Left lobe of liver (tissue), 2 donors: ENCODE measurements around the gene RGS10. TPM values are rescaled to one million over a fixed set of nuclear protein-coding genes. Genes with fewer than 3 reads are reported as not detected.

Experiments
- ATAC-seq: fragments of 200-7000 bp; cut with Tn5 transposase; one replicate; pipeline ENCODE4 v1.9.1; 2020; ENCODE audit warnings: mild to moderate bottlenecking, moderate library complexity
- DNase-seq: peaks from one replicate; pipeline ENCODE4 v3.0.0-alpha.2; 2020; ENCODE audit warnings: low spot score
- total RNA-seq: library from RNA; stranded (reverse); gene quantifications from one replicate; pipeline ENCODE4 v1.2.1, GENCODE V29; 2021
- donor health status: DM: no; HTN: no; CAD: no; lungs with moderate emphysema.
- donor health status: DM: no; HTN: yes; CAD: no.

RGS10 gene
- total RNA-seq, 1 donor from 2014 or later, result 1.3 TPM

DNA sequence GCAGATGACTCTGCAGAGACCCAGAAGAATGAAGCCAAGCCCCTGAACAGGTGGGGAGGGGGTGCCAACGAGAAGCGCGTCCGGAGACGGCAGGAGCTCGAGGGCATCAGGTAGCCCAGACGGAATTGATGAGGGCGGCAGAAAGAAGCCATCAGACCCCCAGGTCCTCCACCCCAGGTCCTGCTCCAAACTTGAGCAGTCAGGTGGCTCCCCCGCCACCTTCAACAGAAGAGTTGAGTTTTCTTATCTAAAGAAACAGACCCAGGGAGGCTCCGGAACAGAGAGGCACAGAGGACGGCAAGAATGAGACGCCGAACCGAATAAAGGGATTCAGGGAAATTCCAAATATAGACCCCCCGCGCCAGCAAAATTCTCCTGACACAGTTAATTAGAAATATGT is 22.2 kb downstream of the RGS10 start:
- no peak for DNase-seq
- ATAC-seq, result no peak

- no peak for ATAC-seq
- DNase-seq, result no peak
These were observed 23.6 kb downstream of the RGS10 start for GRCh38 chr10:119518936-119519335.

DNA sequence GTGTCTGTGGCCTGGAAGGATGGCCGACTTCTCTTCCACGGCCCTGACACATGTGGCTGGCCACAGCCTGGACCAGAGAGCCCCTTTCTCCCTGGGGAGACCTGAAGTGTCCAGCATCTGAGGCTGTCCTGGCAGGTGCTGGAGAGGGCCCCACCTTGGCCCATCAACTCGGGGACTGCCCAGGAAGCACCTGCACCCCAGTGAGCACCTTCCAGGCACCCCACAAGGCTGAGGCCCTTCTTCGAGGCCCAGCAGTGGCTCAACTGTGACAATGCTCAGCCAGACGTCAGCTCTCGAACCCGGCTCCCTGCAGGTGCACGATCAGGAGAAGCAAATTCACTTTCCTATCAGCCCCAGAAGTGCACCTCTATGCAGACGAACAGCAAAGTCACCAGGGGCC is 24.3 kb downstream of the RGS10 start:
- DNase-seq (no peak), ATAC-seq (no peak)

DNA sequence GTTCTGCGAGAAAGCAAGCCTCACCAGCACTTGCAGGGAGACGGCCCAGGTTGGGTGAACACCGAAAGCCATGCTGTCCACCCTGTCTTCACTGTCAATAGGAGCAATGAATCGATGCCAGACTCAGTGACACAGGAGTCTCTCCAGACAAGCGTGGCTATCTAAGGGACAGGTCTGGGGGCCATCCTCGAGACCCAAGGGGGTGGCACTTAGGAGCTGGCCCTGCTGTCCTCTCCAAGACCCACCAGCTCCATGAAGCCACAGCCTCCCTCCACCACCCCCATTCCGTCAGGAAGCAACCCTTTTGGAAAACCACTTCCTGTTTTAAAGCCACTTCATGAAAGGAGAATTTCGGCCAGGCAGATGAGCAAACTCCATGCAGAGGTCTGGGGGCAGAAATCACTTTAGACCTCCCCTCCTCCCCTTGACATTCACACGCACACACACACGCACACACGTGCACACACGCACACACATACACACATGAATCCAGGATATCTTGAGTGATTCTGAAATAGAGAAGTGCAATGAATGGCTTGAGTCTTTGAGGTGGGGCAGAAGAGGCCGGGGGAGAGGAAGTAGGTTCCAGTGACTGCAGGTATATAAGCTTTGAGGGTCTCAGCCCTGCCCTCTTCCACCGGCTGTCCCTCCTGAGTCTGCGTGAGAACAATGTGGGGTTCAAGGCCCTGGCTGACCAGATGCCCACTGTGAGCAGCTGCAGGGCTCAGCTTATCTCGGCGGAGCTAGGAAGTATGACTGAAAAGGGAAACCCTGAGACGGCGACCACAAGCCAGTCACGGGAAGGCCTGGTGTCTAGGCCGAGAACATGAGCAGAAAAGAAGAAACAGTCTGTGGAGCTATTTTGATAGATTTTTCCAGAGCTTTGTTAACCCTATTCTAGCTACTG is 25.0 kb downstream of the RGS10 start:
- peak; percentile 34 for ATAC-seq

DNA sequence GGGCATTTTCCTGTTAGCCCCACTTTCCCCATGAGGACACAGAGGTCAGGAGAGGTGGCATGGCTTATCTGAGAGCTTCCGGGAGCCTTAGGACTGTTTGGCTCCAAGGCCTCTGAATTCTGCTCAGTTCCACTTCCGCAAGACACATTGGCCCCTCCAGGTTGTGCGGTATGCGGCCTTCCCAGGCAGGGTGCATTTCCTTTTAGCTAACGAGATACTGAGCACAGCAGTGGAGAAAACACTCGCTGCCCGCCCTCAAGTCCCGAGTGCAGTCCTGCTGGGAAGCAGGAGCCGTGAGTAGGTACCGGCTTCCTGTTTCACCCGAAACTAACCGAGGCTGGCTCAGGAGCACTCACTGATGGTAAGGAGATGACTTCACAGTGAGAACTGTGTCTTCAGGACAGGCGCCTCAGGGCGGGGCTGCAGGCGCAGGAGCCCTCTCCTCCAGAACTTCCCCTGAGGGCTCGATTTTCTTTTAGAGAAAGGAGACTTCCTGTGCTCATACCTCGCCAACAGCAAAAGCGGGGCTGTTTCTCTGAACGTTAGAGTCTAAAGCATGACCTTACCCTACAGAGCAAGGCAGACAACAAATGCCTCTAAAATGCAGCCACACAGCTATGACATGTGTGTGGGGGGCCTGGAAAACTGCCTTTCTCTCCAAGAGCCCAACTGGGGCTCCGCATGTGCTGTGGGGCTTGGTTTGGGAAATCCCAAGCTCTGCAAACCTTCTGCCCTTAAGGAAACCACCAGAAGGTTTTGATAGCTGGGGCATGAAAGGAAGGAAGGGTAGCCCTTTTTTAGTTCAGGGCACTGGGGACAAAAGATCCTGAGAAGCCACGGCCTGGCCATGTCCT is 25.9 kb downstream of the RGS10 start:
- DNase-seq, result no peak
- ATAC-seq, result peak; percentile 37

More for the DNA sequence above, 25.0 kb downstream of the RGS10 start:
- no peak for DNase-seq

DNA sequence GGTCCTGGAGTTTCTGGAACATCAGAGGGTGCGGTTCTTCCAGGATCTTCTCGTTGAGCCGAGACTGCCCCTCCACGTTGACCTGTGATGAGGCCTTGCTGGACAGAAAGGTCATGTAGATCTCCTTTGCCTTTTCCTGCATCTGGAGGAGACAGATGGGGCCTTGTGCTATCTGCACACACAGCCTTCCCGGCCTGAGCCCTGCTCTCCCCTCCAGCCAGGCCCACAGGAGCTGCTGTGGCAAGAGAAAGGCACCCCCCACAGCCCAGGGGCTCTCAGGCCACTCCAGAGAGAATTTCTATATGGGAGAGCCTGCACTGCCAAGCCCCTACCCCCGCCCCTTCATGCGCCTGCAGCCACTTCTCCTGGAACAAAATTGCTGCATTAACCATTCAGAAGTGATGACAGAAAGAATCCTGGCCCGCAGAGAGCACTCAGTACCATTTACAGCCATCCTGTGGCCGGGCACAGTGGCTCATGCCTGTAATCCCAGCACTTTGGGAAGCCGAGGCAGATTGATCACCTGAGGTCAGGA is 26.9 kb downstream of the RGS10 start:
- ATAC-seq (no peak), DNase-seq (no peak)

DNA sequence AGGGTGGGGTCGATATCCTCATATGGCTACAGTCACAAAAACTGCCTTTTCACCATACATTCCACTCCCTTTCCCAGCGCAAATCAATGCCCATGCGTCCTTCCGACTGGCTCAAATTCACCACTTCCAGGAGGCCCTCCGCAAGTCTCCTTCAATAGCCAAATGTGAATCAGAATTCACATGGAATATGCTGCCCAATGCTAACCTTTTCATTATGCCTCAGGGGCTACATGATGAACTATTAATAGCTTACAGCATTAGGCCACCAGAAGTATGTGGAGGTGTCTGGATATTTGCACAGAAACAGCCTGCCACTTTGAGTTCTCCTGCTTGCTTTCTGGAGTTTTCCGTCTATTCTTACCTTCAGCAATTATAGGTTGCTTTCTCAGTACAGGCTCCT is 27.7 kb downstream of the RGS10 start:
- no peak for ATAC-seq
- DNase-seq, result no peak

GRCh38 chr10:119511828-119512515 is 30.5 kb downstream of the RGS10 start:
- DNase-seq (no peak), ATAC-seq (no peak)

GRCh38 chr10:119509909-119510451 is 32.5 kb downstream of the RGS10 start:
- DNase-seq, result no peak
- ATAC-seq, result peak; percentile 63

DNA sequence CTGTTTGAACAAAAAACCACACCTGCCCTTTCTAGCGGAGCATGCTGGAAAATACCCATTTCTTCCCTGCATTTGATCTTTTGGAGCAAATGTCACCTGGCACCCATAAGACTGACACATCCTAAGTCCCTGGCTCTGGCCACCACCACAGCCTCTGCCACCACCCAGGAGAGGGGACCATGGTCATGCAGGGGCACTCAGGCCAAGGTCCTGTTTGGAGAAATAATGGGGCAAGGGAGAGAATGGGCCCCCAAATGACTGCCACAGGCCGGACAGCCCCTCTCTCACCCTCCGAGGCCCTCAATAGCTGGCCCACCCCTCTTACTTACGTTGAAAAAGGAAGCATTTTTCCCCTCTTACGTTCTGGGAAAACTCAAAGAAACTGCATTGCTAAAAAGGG is 35.4 kb downstream of the RGS10 start:
- no peak for ATAC-seq
- no peak for DNase-seq

GRCh38 chr10:119505588-119506315 is 36.8 kb downstream of the RGS10 start:
- ATAC-seq, result no peak
- no peak for DNase-seq

GRCh38 chr10:119505131-119505551 is 37.4 kb downstream of the RGS10 start:
- ATAC-seq (no peak), DNase-seq (no peak)

DNA sequence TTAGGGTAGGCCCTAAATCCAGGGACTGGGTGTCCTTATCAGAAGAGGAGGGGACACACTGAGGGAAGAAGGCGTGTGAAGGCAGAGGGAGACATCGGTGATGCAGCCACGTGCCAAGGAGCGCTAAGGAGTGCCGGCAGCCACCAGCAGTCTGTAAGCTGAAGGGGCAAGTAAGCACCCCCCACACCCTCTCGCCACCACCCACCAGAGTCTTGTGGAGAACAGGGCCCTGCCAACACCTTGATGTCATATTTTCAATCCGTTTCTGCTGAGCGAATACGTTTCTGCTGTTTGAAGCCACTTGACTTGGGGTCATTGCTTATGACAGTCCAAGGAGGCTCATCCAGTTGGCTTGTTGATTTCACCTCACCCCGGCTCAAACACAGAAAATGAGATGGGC is 37.9 kb downstream of the RGS10 start:
- DNase-seq (no peak), ATAC-seq (no peak)

- ATAC-seq (no peak), DNase-seq (no peak)
These were observed 38.7 kb downstream of the RGS10 start for GRCh38 chr10:119503821-119504220.

DNA sequence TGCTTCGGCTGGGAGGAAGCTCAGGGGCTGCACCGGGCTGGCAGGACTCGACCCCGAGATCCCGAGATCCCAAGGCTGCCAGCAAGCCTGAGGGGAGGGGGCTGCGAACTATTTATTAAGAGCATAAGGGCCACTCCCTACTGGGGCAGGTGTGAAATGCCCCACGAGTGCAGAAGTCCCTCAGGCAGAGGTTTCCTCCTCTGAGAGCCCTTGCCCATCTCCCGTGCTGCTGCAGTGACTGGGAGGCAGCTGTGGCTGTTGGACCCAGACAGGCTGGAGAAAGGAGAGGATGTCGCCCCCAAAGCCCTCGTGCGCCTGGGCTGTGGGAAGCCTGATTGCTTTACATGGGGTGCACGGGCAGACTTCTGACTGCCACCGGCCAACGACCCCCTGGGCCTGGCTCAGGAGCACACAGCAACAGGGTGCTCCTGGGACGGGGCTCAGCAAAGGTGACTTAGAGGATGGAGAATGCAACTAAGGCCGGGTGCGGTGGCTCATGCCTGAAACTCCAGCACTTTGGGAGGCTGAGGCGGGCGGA is 39.8 kb downstream of the RGS10 start:
- ATAC-seq (no peak), DNase-seq (no peak)

- no peak for DNase-seq
- no peak for ATAC-seq
These were observed 40.3 kb downstream of the RGS10 start for GRCh38 chr10:119502209-119502608.

- ATAC-seq, result no peak
- no peak for DNase-seq
These were observed 40.8 kb downstream of the RGS10 start for GRCh38 chr10:119501690-119502089.

DNA sequence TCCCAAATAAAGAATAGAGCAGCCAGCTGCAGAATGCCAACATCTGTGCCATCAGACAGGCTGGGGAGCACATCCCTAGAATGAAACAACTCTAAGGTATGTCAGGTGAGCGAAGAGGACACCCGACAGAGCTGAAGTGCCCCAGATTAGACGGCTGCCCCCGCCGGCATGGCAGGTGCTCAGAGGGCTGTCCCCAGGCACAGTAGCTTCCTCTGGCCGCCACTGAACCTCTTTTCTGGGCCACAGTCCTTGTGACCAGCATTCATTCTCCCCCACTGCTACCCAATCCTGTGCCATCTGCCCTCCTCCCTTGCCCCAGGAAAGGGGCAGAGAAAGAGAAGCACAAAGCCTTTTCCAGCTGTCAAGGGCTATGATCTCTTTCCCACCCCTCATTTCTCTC is 41.7 kb downstream of the RGS10 start:
- no peak for DNase-seq
- ATAC-seq, result no peak

- DNase-seq (no peak), ATAC-seq (no peak)
These were observed 42.3 kb downstream of the RGS10 start for GRCh38 chr10:119500123-119500795.
